RWPE2 (cell line): ENCODE measurements around the gene GANC.
"Not testable (repeated sequence)": the region's sequence is repeated elsewhere in the genome, so short reads cannot be mapped to it uniquely, and the experiment has no call there.

Experiments
- ATAC-seq: fragments of 200-7000 bp; cut with Tn5 transposase; 3 replicates; pipeline ENCODE4 v1.9.1; 2021; ENCODE audit warnings: low read depth
- DNase-seq: peaks from one replicate; pipeline ENCODE4 v3.0.0-alpha.2; 2020; ENCODE audit warnings: low spot score
- H3K27ac ChIP-seq: fragments of 450-650 bp; 2 replicates; pipeline ENCODE4 v1.5.1; 2017; ENCODE audit warnings: mild to moderate bottlenecking; ENCODE audit not compliant: poor library complexity, severe bottlenecking
- H3K27me3 ChIP-seq: fragments of 250-450 bp; sonication (Bioruptor Pico); 2 replicates; pipeline ENCODE4 v1.5.1; 2021; ENCODE audit warnings: mild to moderate bottlenecking, moderate library complexity; ENCODE audit not compliant: insufficient read depth, poor library complexity, severe bottlenecking
- H3K36me3 ChIP-seq: fragments of 250-450 bp; sonication (Bioruptor Pico); 2 replicates; pipeline ENCODE4 v1.5.1; 2020; ENCODE audit warnings: low read depth, mild to moderate bottlenecking, moderate library complexity
- H3K4me1 ChIP-seq: fragments of 250-450 bp; sonication (Bioruptor Pico); 2 replicates; pipeline ENCODE4 v1.5.1; 2021; ENCODE audit warnings: mild to moderate bottlenecking, moderate library complexity; ENCODE audit not compliant: insufficient read depth, poor library complexity, severe bottlenecking
- H3K4me3 ChIP-seq: fragments of 250-450 bp; sonication (Bioruptor Pico); 2 replicates; pipeline ENCODE4 v1.5.1; 2021; ENCODE audit warnings: mild to moderate bottlenecking, moderate library complexity; ENCODE audit not compliant: severe bottlenecking
- H3K9me3 ChIP-seq: fragments of 250-450 bp; sonication (Bioruptor Pico); 2 replicates; pipeline ENCODE4 v1.5.1; 2021; ENCODE audit warnings: mild to moderate bottlenecking, moderate library complexity; ENCODE audit not compliant: severe bottlenecking
- CTCF ChIP-seq: fragments of 450-650 bp; IDR thresholded peaks from one replicate; pipeline ENCODE4 v1.5.1; 2017; ENCODE audit warnings: mild to moderate bottlenecking, moderate library complexity; ENCODE audit not compliant: poor library complexity, severe bottlenecking

Gene GANC

GRCh38 chr15:42329992-42330391, 57.0 kb downstream of the GANC start:
- Histone ChIP-seq H3K27ac (no peak overlapping the region), H3K36me3 (peaks cover 5% of the 10 kb centered on the region; the same call in 1 of the 2 replicates)

DNA sequence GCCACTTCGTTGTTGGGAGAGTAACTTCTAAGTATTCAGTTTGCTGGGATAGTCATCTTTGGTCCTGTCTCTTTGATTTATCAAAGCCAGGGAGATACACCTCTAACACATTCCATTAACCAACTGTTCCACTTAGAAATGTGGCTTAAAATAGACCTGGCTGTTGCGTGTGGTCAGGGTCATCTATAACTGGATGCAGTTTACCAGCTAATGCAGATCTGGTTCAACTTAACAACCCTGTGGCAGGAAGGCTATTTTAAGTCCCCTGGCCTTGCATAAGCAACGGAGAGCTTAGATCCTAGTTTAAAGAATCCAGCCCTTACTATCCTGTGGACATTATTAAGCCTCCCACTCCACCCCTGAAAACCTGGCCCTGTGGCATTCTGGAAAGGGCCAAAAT, 58.2 kb downstream of the GANC start:
- Histone ChIP-seq H3K27ac (no peak overlapping the region), H3K4me3 (no peak overlapping the region), H3K36me3 (peaks cover 4% of the 10 kb centered on the region; the same call in 1 of the 2 replicates), H3K27me3 (no peaks in the 10 kb centered on the region), H3K9me3 (peaks cover 5% of the 10 kb centered on the region), H3K4me1 (peaks cover 5% of the 10 kb centered on the region)
- ATAC-seq = no peak
- no peak for DNase-seq
- TF ChIP-seq CTCF = no peak

More at GRCh38 chr15:42329992-42330391, 57.0 kb downstream of the GANC start:
- Histone ChIP-seq H3K9me3 (no peaks in the 10 kb centered on the region), H3K27me3 (no peaks in the 10 kb centered on the region), H3K4me3 (no peak overlapping the region), H3K4me1 (peaks cover 5% of the 10 kb centered on the region)
- ATAC-seq (no peak), DNase-seq (no peak)
- TF ChIP-seq CTCF = no peak

GRCh38 chr15:42332331-42332730, 59.3 kb downstream of the GANC start:
- DNase-seq (no peak), ATAC-seq (peak; percentile 100)
- peak overlapping the region; percentile 51 for H3K27ac ChIP-seq
- no peaks in the 10 kb centered on the region for H3K27me3 ChIP-seq
- no peak overlapping the region for H3K4me3 ChIP-seq
- H3K4me1 ChIP-seq = peaks cover 5% of the 10 kb centered on the region
- TF ChIP-seq CTCF = no peak
- H3K9me3 ChIP-seq = peaks cover 5% of the 10 kb centered on the region
- H3K36me3 ChIP-seq = no peaks in the 10 kb centered on the region; the same call in 1 of the 2 replicates

DNA sequence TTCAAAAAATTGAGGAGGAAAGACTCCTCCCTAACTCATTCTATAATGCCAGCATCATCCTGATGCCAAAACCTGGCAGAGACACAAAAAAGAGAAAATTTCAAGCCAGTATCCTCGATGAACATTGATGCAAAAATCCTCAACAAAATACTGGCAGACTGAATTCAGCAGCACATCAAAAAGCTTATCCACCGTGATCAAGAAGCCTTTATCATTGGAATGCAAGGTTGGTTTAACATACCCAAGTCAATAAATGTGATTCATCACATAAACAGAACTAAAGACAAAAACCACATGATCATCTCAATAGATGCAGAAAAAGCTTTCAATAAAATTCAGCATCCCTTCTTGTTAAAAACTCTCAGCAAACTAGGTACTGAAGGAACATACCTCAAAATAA, 62.1 kb downstream of the GANC start:
- no peak overlapping the region for H3K27ac ChIP-seq
- no peak overlapping the region for H3K4me3 ChIP-seq
- H3K4me1 ChIP-seq = peaks cover 5% of the 10 kb centered on the region
- ATAC-seq (no peak), DNase-seq (no peak)
- H3K36me3 ChIP-seq = no peaks in the 10 kb centered on the region
- H3K9me3 ChIP-seq = peaks cover 5% of the 10 kb centered on the region
- H3K27me3 ChIP-seq = no peaks in the 10 kb centered on the region
- TF ChIP-seq CTCF = no peak

DNA sequence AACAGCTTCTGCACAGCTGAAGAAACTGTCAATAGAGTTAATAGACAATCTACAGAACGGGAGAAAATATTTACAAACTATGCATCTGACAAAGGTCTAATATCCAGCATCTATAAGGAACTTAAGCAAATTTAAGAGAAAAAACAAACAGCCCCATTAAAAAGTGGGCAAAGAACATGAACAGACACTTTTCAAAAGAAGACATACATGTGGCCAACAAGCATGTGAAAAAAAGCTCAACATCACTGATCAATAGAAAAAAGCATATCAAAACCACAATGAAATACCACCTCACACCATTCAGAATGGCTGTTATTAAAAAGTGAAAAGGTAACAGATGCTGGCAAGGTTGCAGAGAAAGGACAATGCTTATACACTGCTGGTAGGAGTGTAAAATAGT, 63.6 kb downstream of the GANC start:
- not testable (repeated sequence) for H3K27ac ChIP-seq, H3K4me1 ChIP-seq, H3K36me3 ChIP-seq, H3K27me3 ChIP-seq, H3K9me3 ChIP-seq, ATAC-seq, H3K4me3 ChIP-seq, DNase-seq

DNA sequence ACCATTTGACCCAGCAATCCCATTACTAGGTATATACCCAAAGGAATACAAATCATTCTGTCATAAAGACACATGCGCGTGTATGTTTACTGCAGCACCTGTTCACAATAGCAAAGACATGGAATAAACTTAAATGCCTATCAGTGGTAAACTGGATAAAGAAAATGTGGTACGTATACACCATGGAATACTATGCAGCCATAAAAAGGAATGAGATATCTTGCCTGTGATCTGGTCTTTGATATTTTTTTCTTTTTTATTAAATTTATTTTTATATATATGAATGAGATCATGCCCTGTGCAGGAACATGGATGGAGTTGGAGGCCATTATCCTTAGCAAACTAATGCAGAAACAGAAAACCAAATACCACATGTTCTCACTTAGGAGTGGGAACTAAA, 64.1 kb downstream of the GANC start:
- not testable (repeated sequence) for H3K4me3 ChIP-seq, H3K27ac ChIP-seq, H3K36me3 ChIP-seq, H3K27me3 ChIP-seq, DNase-seq, ATAC-seq, H3K4me1 ChIP-seq, H3K9me3 ChIP-seq
